Lower lobe of right lung (tissue), 2 donors: ENCODE measurements around the gene SUSD4. TPM values are rescaled to one million over a fixed set of nuclear protein-coding genes. Genes with fewer than 3 reads are reported as not detected.

Experiments
- ATAC-seq, 2 donors: fragments of 200-7000 bp; cut with Tn5 transposase; one replicate each; pipeline ENCODE4 v1.9.1; 2020 to 2022; ENCODE audit warnings: mild to moderate bottlenecking in 2 of 2, moderate library complexity in 2 of 2
- DNase-seq: peaks from one replicate; pipeline ENCODE4 v3.0.0-alpha.2; 2020
- H3K27ac ChIP-seq: fragments of 200-600 bp; one replicate; pipeline ENCODE4 v1.8.0; 2022
- H3K27me3 ChIP-seq: fragments of 200-600 bp; one replicate; pipeline ENCODE4 v1.8.0; 2022; ENCODE audit warnings: low read depth
- H3K36me3 ChIP-seq: fragments of 200-600 bp; one replicate; pipeline ENCODE4 v1.8.0; 2022; ENCODE audit warnings: mild to moderate bottlenecking
- H3K4me1 ChIP-seq: fragments of 200-600 bp; one replicate; pipeline ENCODE4 v1.8.0; 2022
- H3K4me3 ChIP-seq: fragments of 200-600 bp; one replicate; pipeline ENCODE4 v1.8.0; 2022; ENCODE audit warnings: mild to moderate bottlenecking
- H3K9me3 ChIP-seq: fragments of 200-600 bp; one replicate; pipeline ENCODE4 v1.8.0; 2022
- CTCF ChIP-seq: fragments of 200-600 bp; IDR thresholded peaks from one replicate; pipeline ENCODE4 v1.8.0; 2022; ENCODE audit warnings: antibody characterized with exemption, mild to moderate bottlenecking
- intact Hi-C: fragments of 100-400 bp; cut with DNase I; formaldehyde crosslinking; loops from one replicate; pipeline ENCODE4 v1.11.0; 2022
- total RNA-seq: library from RNA; stranded (reverse); fragmentation: NEBNext Ultra II Directional; extraction: Animal tissue kit (Norgen Biotek cat#: 25700); gene quantifications from one replicate; pipeline ENCODE4 v1.2.1, GENCODE V29; 2021
- donor health status: DM: no; HTN: yes; CAD: no; lungs with severe emphysema.

The SUSD4 gene
- total RNA-seq, 1 donor from 2014 or later: 3.7 TPM

GRCh38 chr1:223374064-223374610 lies 10.2 kb upstream of the SUSD4 start:
- ATAC-seq (no peak), DNase-seq (no peak)
- no peaks in the 10 kb centered on the region for H3K4me1 ChIP-seq
- no peaks in the 10 kb centered on the region for H3K36me3 ChIP-seq
- no peak overlapping the region for H3K4me3 ChIP-seq
- H3K27me3 ChIP-seq: no peaks in the 10 kb centered on the region
- intact Hi-C loops: no loop called here
- no peak overlapping the region for H3K27ac ChIP-seq
- no peak for TF ChIP-seq CTCF
- H3K9me3 ChIP-seq: peaks cover 7% of the 10 kb centered on the region

GRCh38 chr1:223364685-223365382 lies 858 bp upstream of the SUSD4 start:
- H3K27ac ChIP-seq: no peak overlapping the region
- intact Hi-C loops: no loop called here
- no peak for TF ChIP-seq CTCF
- peak in 1 of 2 donors; percentile 42 for ATAC-seq
- H3K36me3 ChIP-seq: no peaks in the 10 kb centered on the region
- H3K9me3 ChIP-seq: no peaks in the 10 kb centered on the region
- no peak for DNase-seq
- peak overlapping the region; percentile 56 for H3K4me3 ChIP-seq
- peaks cover 16% of the 10 kb centered on the region for H3K4me1 ChIP-seq
- H3K27me3 ChIP-seq: peaks cover 35% of the 10 kb centered on the region

- no peaks in the 10 kb centered on the region for H3K36me3 ChIP-seq
- DNase-seq (peak; percentile 51), ATAC-seq (peak; percentile 51 to 65)
- intact Hi-C loops: no loop called here
- TF ChIP-seq CTCF: no peak
- no peak overlapping the region for H3K27ac ChIP-seq
- no peaks in the 10 kb centered on the region for H3K9me3 ChIP-seq
- peak overlapping the region; percentile 56 for H3K4me3 ChIP-seq
- peaks cover 16% of the 10 kb centered on the region for H3K4me1 ChIP-seq
- peaks cover 35% of the 10 kb centered on the region for H3K27me3 ChIP-seq
These were observed 720 bp downstream of the SUSD4 start for GRCh38 chr1:223363057-223363855.

- intact Hi-C loops: no loop called here
- Histone ChIP-seq H3K27me3 (peaks cover 24% of the 10 kb centered on the region), H3K4me1 (peaks cover 9% of the 10 kb centered on the region)
These were observed 5.2 kb downstream of the SUSD4 start for GRCh38 chr1:223358826-223359225.

More at GRCh38 chr1:223358826-223359225, 5.2 kb downstream of the SUSD4 start:
- Histone ChIP-seq H3K9me3 (no peaks in the 10 kb centered on the region), H3K4me3 (no peak overlapping the region), H3K27ac (no peak overlapping the region), H3K36me3 (no peaks in the 10 kb centered on the region)
- DNase-seq (no peak), ATAC-seq (no peak)
- TF ChIP-seq CTCF: no peak
